T-helper 1 cell treated with Interleukin-12 subunit alpha and Interleukin-12 subunit beta and Interleukin-4 antibody, amounts not matched to agents 30 ng/mL and 1 ng/mL, for 36 hours (primary cell): ENCODE data around the gene TERB2. TPM values are rescaled to one million over a fixed set of nuclear protein-coding genes. Genes with fewer than 3 reads are reported as not detected.
"Not testable (repeated sequence)": the region's sequence is repeated elsewhere in the genome, so short reads cannot be mapped to it uniquely, and the experiment has no call there.

Experiments
- intact Hi-C: fragments of 100-400 bp; cut with micrococcal nuclease; formaldehyde crosslinking; loops from one replicate; pipeline ENCODE4 v1.15.1; 2024
- total RNA-seq: library from RNA; stranded (reverse); gene quantifications from 2 replicates; pipeline ENCODE4 v1.2.3, GENCODE V29; 2022

TERB2 gene
- total RNA-seq, result not detected in 2 replicates

- intact Hi-C loops, result no loop called here
Measured at GRCh38 chr15:44956388-44956787, at the start of gene TERB2. Gene TERB2, plus strand, starts transcription at chr15:44956687. Its CDS starts 32 bp downstream, at chr15:44956719.

GRCh38 chr15:44909423-44909822 is 47.1 kb upstream of the TERB2 start:
- intact Hi-C loops, result no loop called here

GRCh38 chr15:44910981-44911625 is 45.4 kb upstream of the TERB2 start:
- intact Hi-C loops, result no loop called here

- intact Hi-C loops, result not testable (repeated sequence)
Measured at GRCh38 chr15:44912186-44912585, 44.3 kb upstream of the TERB2 start.

GRCh38 chr15:44912974-44913448 is 43.5 kb upstream of the TERB2 start:
- intact Hi-C loops, result not testable (repeated sequence)

GRCh38 chr15:44918136-44918535 is 38.4 kb upstream of the TERB2 start:
- intact Hi-C loops, result no loop called here

GRCh38 chr15:44928658-44929057 is 27.8 kb upstream of the TERB2 start:
- intact Hi-C loops, result not testable (repeated sequence)

GRCh38 chr15:44930283-44930682 is 26.2 kb upstream of the TERB2 start:
- intact Hi-C loops, result loop anchor here (1.0 kb wide), 1 partner anchor 25 kb away; no protein-coding TSS in a partner anchor

GRCh38 chr15:44958302-44958701 is 1.8 kb downstream of the TERB2 start:
- intact Hi-C loops, result not testable (repeated sequence)

GRCh38 chr15:44968475-44968874 is 12.0 kb downstream of the TERB2 start:
- intact Hi-C loops, result loop anchor here (1.0 to 2.0 kb wide), 2 partner anchors 69 to 150 kb away; no protein-coding TSS in a partner anchor

- intact Hi-C loops, result no loop called here
Measured at GRCh38 chr15:44971036-44971435, 14.5 kb downstream of the TERB2 start.

- intact Hi-C loops, result not testable (repeated sequence)
Measured at GRCh38 chr15:44976183-44976582, 19.7 kb downstream of the TERB2 start.

GRCh38 chr15:44977781-44978180 is 21.3 kb downstream of the TERB2 start:
- intact Hi-C loops, result not testable (repeated sequence)

- intact Hi-C loops, result not testable (repeated sequence)
Measured at GRCh38 chr15:44979617-44980339, 23.3 kb downstream of the TERB2 start.

- intact Hi-C loops, result not testable (repeated sequence)
Measured at GRCh38 chr15:44984144-44984543, 27.7 kb downstream of the TERB2 start.

GRCh38 chr15:44986346-44987055 is 30.0 kb downstream of the TERB2 start:
- intact Hi-C loops, result not testable (repeated sequence)

- intact Hi-C loops, result not testable (repeated sequence)
Measured at GRCh38 chr15:44987711-44988110, 31.2 kb downstream of the TERB2 start.

- intact Hi-C loops, result not testable (repeated sequence)
Measured at GRCh38 chr15:44988184-44988869, 31.8 kb downstream of the TERB2 start.

GRCh38 chr15:44988870-44989219 is 32.4 kb downstream of the TERB2 start:
- intact Hi-C loops, result not testable (repeated sequence)

GRCh38 chr15:44997632-44998031 is 41.1 kb downstream of the TERB2 start:
- intact Hi-C loops, result not testable (repeated sequence)

GRCh38 chr15:44999105-44999504 is 42.6 kb downstream of the TERB2 start:
- intact Hi-C loops, result no loop called here
